ENCODE results near the gene DEXI. TPM values are rescaled to one million over a fixed set of nuclear protein-coding genes. Genes with fewer than 3 reads are reported as not detected.

DEXI gene
- total and polyA plus RNA-seq, 2 of the 13 experiments (the other 11 are each of a cell fraction or from before 2014, with no cell fraction given) = 51.5 to 70.4 TPM

GRCh38 chr16:10946308-10946707, 4.0 kb upstream of the DEXI start:
- Histone ChIP-seq H3K36me3 (replicated peaks in 1 of 2; ENCODE audit: control insufficient read depth in 1 of 2, insufficient read depth in 2 of 2, low read length in 2 of 2) (no peaks in the 10 kb centered on the region), H2AFZ (ENCODE audit: low read length) (no peak overlapping the region), H3K79me2 (ENCODE audit: insufficient read depth, low read length) (peaks cover 25% of the 10 kb centered on the region), H3K9me3 (ENCODE audit: low read length) (no peaks in the 10 kb centered on the region), H4K20me1 (ENCODE audit: insufficient read depth, low read length) (peaks cover under 1% of the 10 kb centered on the region; the same call in 1 of the 2 replicates), H3K4me3 (replicated peaks in 1 of 3; ENCODE audit: insufficient read depth in 1 of 3, low read depth in 2 of 3, low read length in 3 of 3) (no peak overlapping the region), H3K4me1 (ENCODE audit: insufficient read depth, low read length) (peaks cover 35% of the 10 kb centered on the region), H3K27me3 (ENCODE audit: control insufficient read depth in 1 of 2, insufficient read depth in 2 of 2, low read length in 2 of 2) (no peaks in the 10 kb centered on the region; a peak in 1 of 5 replicates), H3K9ac (ENCODE audit: insufficient read depth, low read depth, low read length) (no peak overlapping the region; the same call in 1 of the 2 replicates), H3K27ac (ENCODE audit: extremely low read length, insufficient read depth, low read length) (no peak overlapping the region), H3K4me2 (ENCODE audit: low read depth, low read length) (peak overlapping the region; percentile 98)
- DNase-seq (ENCODE audit: low spot score) (no peak), ATAC-seq (no peak), FAIRE-seq (no peak)
- CTCF ChIA-PET (ENCODE audit: low intra/inter-chr PET ratio, low total read pairs) = no interaction called here
- 51% methylated on average over 5 of the region's 5 CpGs for WGBS (ENCODE audit: low lambda C conversion rate)
- POLR2A ChIA-PET = no interaction called here
- no TSS peak for BruUV-seq (replicated peaks)
- intact Hi-C loops (cut with micrococcal nuclease; ENCODE audit: unreplicated experiment) (no loop called here), in situ Hi-C loops (cut with HindIII; ENCODE audit: extremely low pct_ligation_motif_present, low pct_unique_long_range_greater_than_20kb) (no loop called here)
- TF ChIP-seq MLXIP (CRISPR knock-in tag; IDR thresholded peaks at IDR 0.05; ENCODE audit: borderline replicate concordance) = no peak
- peak; percentile 7; the same call in 1 of the 2 replicates for TF ChIP-seq MAZ (IDR thresholded peaks at IDR 0.05; ENCODE audit: borderline replicate concordance, low read depth, low read length)
- TF ChIP-seq MAZ (CRISPR knock-in tag; IDR thresholded peaks at IDR 0.05; ENCODE audit: low read depth) = no peak
- peak; percentile 40; the same call in 1 of the 2 replicates for TF ChIP-seq ZNF75D (CRISPR knock-in tag; IDR thresholded peaks at IDR 0.05; ENCODE audit: borderline replicate concordance)
